DOHH2 (cell line): ENCODE data around the gene PDE9A.

Experiments used
- CTCF ChIP-seq: fragments of 200-600 bp; sonication (generic); IDR thresholded peaks from one replicate; pipeline ENCODE4 v1.5.1; 2014; ENCODE audit warnings: antibody characterized with exemption, mild to moderate bottlenecking, low read depth, low read length; ENCODE audit not compliant: poor library complexity, severe bottlenecking
- EZH2phosphoT487 ChIP-seq: fragments of 200-600 bp; sonication (generic); IDR thresholded peaks from 2 replicates; pipeline ENCODE4 v1.6.1; 2017; ENCODE audit warnings: borderline replicate concordance, mild to moderate bottlenecking, antibody characterized with exemption, low read length, moderate library complexity, mixed read lengths

GRCh38 chr21:42684109-42684916 lies 30.9 kb downstream of the PDE9A start:
- TF ChIP-seq CTCF (no peak), EZH2phosphoT487 (no peak)
